ENCODE measurements around the gene SFT2D1. TPM values are rescaled to one million over a fixed set of nuclear protein-coding genes. Genes with fewer than 3 reads are reported as not detected.
A peak's percentile ranks its signal among the peaks of the same experiment; 100 is the strongest.
"Not testable (repeated sequence)": the region's sequence is repeated elsewhere in the genome, so short reads cannot be mapped to it uniquely, and the experiment has no call there.

Gene SFT2D1
- total RNA-seq: 19.2 and 19.8 TPM in 2 replicates

DNA sequence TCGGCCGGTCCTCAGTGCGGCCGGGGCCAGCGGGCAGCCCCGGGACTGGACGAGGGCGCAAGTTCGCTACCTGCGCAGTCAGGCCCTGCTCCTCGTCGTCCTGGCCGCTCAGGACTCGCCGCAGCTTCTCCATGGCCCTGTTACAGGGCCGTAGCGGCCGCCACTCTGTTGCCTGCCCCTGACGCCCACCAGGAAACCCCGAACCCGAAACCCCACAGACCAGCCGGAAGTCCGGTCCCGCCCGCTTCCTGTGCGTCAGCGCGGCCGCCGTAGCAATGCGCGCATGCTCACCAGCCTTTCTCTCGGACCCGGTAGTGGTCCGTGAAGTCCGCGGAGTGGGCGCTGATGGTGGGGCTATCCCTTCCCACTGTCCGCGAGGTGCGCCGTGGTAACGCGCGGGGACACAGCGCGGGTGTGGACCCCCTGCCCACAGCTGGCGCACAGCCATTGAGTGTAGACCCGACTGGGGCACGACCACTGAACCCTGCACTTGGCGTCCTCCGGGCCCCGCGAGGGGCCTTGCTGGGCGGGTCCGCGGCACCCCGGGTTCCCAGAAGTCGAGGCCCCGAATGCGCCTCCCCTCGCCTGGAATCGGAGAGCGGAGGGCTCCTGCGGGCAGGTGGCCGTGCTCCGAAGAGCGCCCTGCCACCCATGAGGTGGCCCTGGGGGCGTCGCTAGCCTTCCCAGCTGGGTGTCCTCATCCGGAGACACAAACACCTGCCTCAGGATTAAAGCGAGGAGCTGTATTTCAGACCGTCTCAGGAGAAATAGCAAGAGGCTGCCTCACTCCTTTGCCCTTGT, at the start of gene SFT2D1:
SFT2D1 (minus strand) TSS at position 197 of the 801 bp plus-strand sequence; CDS start at position 133, 64 bp downstream.
- peak; percentile 90 to 94 for DNase-seq (ENCODE audit: low read depth in 2 of 2)

DNA sequence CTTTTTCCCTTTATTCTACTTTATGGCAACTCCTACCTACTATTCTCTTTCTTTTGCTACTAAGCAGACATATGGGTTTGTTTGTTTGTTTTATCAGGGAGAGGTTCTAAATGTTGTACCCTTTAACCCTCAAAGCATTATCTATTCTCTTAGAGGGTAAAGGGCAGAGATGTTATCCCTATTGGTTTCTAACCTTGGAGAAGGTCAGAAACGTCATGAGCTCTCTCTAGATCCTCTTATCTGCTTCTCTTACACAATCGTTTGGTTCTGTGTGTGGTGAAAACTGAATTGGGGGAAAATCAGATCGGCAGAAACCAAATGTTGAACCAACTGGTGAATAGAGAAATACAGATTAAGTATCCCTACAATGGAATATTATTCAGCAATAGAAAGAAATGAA, 46.8 kb upstream of the SFT2D1 start:
- no peak for DNase-seq (ENCODE audit: low read depth in 2 of 2)

DNA sequence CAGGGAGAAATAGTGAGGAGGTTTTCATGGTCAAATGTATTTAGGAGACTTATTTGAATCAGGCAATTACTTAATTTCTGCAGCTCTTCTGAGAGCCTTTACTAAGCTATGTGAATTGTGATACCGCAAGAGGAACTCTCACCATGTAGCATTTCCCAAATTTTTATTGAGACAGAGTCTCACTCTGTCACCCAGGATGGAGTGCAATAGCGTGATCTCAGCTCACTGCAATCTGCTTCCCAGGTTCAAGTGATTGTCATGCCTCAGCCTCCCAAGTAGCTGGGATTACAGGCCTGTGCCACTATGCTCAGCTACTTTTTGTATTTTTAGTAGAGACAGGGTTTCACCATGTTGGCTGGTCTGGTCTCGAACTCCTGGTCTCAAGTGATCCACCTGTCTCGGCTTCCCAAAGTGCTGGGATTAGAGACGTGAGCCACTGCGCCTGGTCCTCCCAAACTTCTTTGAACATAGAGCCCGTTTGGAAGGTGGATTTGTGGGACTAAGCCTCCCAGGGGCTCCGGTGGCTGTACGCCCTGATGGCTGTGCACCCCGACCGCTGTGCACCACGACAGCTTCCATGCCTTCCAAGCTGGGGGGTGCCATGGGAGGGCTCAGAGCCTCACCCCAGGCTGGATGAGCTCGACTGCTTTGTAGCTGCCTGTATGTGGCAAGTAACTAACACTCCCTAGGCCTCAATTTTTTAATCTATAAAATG, 46.1 kb upstream of the SFT2D1 start:
- no peak for DNase-seq (ENCODE audit: low read depth in 2 of 2)

DNA sequence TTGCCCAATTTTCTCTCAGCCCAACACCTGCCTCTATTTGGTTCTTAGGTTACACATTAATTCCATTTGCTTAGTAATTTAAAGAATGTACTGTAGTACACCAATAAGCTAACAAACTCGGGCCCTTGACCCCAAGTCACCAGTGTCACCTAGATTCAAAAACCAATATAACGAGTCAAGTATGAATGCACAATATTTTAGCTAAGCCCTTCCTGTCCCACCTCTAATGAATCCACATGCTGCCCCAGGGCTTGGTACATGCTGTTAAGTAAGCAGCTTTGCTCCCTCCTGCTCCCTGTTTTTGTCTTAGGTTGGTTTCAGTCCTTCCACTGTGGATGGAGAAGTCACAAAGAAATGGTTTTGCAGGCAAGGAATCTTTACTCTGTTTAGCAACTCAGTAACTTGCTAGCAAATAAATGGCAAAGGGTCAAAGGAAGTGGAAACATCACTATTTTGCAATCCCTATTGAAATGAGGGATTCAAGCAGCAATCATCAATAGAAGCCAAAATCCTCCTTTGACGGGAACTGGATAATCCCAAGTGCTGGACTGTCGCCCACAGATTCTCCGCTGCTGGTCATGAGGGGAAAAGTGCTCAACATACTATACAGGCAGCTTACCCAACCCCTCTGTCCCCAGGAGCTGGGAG, 45.4 kb upstream of the SFT2D1 start:
- DNase-seq (ENCODE audit: low read depth in 2 of 2): no peak

DNA sequence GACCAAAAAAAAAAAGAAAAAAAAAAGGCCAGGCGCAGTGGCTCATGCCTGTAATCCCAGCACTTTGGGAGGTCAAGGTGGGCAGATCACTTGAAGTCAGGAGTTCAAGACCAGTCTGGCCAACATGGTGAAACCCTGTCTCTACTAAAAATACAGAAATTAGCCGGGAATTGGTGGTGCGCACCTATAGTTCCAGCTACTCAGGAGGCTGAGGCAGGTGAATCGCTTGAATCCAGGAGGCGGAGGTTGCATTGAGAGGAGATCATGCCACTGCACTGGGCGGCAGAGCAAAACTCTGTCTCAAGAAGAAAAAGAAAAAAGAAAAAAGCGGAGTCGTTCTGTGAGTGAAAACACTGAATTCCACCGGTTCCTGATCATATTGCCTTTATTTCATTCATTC, 44.8 kb upstream of the SFT2D1 start:
- DNase-seq (ENCODE audit: low read depth in 2 of 2): not testable (repeated sequence)

DNA sequence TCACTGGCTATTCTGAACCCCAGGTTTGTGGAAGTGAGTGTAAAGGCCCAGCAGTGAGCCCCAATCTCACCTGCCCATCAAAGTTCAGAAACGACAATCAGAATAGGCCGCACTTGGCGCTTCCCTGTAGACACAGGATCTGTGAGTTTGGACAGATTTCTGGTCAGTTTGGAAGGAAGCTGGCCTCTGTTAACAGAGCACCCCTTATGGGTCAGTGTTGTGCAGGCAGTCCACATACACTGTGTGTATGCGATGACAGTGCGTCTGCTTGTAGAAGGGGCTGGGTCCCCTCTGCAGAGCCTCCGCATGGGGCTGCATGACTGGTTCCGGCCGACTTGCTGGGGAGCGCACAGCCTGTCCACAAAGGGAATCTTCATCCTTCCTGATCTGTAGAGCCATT, 43.8 kb upstream of the SFT2D1 start:
- DNase-seq (ENCODE audit: low read depth in 2 of 2): no peak

DNA sequence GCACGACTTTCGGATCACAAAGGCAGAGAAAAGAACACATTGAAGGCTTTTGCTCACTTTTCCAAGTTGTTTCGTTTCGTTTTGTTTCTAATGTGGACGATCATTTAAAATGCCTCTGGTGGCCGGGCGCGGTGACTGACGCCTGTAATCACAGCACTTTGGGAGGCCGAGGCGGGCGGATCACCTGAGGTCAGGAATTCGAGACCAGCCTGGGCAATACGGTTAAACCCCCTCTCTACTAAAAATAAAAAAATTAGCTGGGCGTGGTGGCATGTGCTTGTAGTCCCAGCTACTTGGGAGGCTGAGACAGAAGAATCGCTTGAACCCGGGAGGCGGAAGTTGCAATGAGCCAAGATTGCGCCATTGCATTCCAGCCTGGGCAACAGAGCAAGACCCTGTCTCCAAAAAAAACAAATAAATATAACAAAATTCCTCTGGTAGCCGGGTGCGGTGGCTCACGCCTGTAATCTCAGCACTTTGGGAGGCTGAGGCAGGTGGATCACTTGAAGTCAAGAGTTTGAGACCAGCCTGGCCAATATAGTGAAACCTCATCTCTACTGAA, 41.5 kb upstream of the SFT2D1 start:
- DNase-seq (ENCODE audit: low read depth in 2 of 2): peak in 1 of 2 donors; percentile 67

DNA sequence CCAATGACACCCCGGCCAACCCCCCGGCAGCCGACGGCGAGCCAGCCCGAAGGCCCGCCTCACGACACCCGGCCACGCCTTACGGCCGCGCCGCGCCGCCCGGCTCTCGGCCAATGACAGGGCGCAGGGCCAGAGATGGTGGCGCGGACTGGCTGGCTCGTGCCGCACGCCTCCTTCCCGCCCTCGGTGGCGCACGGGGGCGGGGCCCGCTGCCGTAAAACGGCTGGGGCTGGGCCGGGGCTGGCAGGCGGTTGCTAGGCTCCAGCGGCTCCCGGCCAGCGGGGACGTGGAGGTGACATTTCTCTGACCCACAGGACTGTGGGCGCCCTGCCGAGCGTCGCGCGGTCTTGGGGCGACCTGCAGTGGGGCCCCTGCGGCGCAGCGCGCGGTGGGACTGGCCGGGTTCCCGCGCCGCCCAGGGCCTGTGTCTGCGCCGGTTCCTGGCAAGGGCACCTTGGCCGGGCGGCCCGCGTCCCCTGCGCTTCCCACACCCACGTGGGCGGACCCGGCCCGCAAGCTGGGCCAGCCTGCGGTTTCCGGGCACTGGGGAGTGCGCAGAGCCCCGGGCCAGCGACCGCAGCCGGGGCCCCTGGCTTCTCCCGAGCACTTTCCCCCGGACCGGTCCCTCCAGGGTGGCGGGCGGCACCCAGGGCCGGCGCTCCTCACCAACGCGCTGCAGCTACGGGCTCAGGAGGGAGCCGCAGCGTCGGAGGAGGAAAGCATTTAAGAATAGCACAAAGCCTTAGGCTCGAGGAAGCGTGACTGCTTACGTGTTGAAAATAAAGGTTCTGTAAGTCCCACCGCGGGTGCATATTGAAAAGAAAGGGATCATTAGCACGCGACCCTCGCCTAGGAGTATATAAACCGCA, 40.8 kb upstream of the SFT2D1 start, which contains the start of gene MPC1:
MPC1 (minus strand) TSS at position 8 of the 869 bp plus-strand sequence. CDS start 64 bp downstream, outside the sequence.
- peak; percentile 97 to 98 for DNase-seq (ENCODE audit: low read depth in 2 of 2)

DNA sequence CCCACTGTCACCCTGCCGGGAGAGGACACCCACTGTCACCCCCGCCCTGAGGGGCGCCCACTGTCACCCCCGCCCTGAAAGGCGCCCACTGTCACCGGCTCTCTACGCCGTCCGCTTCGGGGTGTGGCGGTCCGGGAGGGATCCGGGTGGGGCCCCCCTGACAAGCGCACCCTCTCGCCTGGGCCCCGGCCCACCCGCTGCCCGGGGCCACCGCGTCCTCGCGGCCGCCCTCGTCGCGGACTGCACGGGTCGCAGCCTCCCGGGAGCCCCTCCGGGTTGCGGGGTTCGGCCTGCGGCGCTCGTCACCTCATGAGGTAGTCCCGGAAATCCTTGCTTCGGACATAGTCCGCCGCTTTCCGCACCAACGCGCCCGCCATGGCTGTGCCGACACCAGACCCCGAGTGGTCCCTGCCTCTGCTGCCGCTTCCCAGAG, 40.2 kb upstream of the SFT2D1 start:
- DNase-seq (ENCODE audit: low read depth in 2 of 2): no peak

DNA sequence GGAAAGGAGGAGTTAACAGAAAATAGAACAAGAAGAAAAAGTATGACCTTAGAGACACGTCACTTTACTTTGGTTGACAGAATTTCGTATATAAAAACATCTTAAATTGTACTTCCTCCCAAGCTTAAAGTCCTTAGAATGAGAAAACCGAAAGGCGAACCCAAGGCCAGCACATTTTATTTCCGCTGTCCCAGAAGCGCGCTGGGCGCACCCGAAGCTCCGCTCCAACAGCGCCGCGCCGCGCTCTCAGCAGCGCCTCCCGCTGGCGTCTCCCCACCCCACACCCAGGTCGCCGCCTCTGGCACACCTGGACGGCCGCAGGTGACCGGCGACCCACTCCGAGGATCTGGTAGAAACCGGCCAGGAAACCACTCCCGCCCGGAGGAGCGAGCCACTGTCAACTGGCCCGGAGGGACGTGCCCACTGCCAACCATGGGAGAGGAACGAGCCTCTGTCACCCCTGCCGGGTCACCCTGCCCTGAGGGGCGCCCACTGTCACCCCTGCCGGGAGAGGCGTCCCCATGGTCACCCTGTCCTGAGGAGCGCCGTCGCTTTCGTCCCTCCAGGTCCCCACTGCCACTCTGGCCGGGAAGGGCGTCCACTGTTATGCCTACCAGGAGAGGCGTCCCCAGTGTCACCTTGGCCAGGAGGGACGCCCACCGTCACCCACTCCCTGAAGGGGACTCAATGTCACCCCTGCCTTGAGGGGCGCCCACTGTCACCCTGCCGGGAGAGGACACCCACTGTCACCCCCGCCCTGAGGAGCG, 39.6 kb upstream of the SFT2D1 start:
- peak; percentile 55 to 63 for DNase-seq (ENCODE audit: low read depth in 2 of 2)

DNA sequence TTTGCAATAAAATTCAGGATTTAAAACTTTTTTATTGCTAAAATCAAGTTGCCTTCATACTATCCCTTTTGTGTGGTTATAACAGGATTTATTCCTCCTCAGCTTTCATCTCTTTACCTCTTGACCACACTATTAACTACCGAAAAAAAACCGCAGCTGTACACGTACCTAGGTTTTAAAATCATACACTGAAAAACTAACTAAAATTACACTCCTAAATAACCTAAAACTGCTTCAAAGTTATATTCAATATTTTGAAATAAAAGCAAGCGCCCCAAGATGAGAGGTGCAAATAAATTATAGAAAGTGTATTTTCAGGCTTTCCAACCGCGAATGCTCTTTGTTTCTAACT, 39.0 kb upstream of the SFT2D1 start:
- no peak for DNase-seq (ENCODE audit: low read depth in 2 of 2)

DNA sequence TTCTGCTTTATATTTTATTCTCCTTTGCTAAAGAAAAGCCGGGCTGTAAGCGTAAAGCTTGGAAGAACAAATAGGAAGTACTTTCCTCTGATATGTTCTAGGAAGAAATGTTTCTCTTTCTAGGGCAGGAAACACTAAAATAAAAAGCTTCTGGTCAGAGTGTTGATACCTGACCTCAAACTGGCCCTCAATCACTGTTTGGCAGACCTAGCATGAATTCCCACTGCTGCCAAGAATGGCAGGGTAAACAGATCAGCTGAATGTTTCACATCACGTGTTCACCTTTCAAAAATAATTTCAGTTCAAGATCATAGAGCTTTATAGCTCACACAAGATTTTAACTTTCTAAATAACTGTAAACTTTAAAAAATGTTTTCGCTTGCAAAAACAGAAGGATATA, 37.5 kb upstream of the SFT2D1 start:
- peak; percentile 82 to 85 for DNase-seq (ENCODE audit: low read depth in 2 of 2)

DNA sequence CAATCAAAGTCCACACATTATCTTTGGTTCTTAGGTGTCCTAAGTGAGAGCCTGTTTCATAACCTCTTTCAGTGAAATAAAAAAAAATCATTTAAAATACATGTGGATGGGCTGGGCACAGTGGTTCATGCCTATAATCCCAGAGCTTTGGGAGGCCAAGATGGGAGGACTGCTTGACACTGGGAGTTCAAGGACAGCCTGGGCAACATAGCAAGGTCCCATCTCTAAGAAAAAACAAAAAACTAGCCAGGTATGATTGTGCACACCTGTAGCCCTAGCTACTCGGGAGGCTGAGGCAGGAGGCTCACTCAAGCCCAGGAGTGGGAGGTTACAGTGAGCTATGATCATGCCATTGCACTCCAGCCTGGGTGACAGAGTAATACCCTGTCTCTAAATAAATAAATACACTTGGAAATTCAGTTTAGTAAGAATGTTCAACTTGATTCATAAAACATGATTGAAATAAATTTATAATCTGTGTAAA, 36.8 kb upstream of the SFT2D1 start:
- DNase-seq (ENCODE audit: low read depth in 2 of 2): no peak

DNA sequence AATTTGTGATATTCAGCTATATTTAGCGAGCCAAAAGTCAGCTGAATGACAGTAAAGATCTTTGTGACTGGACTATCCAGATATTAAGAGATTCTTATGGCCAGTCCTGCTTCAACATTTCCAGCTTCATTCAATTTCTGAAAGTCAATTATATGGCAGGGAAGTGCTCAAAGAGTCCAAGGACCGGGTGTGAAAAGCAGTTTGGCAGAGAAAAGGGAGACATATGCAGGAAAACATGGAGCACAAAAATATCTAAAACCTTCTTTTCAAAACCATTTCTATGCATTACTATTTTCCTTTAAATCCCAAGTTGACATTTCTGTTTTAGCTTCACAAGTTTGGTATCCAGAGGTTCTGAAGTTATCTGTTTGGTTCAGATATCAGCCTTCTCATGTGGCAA, 35.4 kb upstream of the SFT2D1 start:
- DNase-seq (ENCODE audit: low read depth in 2 of 2): no peak

DNA sequence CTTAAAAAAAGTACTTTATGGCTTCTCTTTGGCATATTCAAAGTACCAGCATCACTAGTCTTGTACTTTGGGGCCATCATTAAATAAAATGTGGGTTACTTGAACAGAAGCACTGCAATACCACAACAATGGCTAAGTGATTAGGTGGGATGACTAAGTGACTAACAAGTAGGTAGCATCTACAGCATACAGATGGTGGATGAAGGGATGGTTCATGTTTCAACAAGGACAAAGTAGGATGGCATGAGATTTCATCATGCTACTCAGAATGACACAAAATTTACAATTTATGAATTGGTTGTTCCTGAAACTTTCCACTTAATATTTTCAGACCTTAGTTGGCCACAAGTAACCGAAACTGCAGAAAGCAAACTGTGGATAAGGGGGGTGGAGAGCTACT, 32.7 kb upstream of the SFT2D1 start:
- no peak for DNase-seq (ENCODE audit: low read depth in 2 of 2)

DNA sequence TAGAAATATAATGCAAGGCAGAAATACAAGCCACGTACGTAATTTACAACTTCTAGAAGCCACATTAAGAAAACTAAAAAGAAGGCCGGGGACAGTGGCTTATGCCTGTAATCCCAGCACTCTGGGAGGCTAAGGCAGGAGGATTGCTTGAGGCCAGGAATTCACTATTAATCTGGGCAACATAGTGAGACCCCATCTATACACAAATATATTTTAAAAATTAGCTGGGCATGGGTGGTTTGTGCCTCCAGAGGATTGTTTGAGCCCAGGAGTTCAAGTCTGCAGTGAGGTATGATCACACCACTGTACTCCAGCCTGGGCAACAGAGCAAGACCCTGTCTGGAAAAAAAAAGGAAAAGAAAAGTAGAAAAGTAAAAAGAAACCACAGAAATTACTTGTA, 28.1 kb upstream of the SFT2D1 start:
- no peak for DNase-seq (ENCODE audit: low read depth in 2 of 2)

DNA sequence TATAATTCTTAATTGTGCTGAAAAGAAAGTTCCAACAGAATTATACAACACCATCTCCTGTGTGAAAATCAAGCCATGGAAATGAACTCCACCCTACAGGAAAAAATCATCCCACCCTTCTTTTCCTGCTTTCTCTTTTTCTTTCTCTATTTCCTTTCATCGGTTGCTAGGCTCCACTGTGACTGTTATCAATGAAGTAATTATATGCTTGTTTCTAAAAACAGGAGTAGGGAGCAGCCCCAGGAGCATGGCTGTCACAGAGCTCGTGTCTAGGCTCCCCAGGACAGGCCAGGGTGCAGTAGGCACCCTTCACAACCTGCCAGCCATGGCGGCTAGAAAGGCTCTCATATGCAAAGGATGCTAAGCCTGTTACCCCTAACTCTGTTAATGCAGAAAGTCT, 27.4 kb upstream of the SFT2D1 start:
- DNase-seq (ENCODE audit: low read depth in 2 of 2): peak in 1 of 2 donors; percentile 62

DNA sequence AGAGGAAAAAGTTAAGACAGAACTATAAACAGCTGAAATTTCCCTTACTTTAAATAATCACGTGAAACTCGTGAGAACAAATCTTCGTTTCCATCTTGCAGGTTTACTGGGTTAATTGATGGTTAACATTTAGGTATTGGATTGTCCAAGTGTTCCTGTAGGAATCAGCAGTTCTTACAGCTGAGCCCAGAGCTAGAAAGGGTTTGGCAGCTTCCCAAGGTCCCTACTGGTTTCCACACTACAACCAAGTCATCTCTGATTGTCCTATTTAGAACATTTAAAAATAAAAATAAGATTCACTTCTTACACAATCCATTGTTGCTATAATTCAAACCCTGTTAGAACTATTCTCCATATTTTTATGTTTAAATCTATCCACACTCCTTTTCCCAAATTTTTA, 24.6 kb upstream of the SFT2D1 start:
- no peak for DNase-seq (ENCODE audit: low read depth in 2 of 2)

DNA sequence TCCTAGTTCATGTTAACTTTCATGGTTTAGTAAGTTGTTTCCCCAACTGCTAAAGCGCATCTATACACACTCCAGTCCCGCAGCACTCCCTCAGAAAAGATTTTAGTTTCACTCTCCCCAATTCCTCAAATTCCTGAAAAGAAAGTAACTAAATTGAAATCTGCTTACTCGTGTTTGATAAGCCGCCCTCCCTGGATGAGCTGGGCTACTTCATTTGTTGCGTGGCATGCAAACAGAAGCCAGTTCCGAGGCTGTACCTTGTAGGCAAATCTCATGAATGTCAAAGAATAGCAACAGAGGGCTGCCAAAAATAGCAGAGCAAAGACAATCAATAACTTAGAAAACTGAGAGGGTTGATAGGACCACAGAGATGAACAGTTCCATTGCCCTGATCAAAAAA, 23.5 kb upstream of the SFT2D1 start:
- DNase-seq (ENCODE audit: low read depth in 2 of 2): no peak

DNA sequence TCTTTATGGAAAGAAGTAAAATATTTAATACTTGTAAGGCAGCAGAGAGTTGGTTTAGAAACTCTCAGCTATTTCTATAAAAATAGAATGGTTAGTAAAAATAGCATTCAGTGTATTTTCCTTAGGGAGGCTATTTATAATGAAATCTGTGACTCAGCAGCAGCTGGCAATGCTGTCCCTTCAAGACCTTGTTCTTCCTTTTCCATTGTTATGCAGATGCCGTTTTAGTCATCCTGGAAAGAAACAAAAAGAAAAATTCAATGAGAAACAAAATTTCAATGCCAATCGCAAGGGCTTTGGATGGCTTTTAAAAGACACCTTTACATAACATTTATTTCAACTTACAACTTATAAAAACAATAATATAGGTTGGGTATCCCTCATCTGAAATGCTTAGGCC, 22.9 kb upstream of the SFT2D1 start:
- peak; percentile 54 to 87 for DNase-seq (ENCODE audit: low read depth in 2 of 2)

Data from lung microvascular endothelial cell (primary cell).